ENCODE measurements around the gene USP6. TPM values are rescaled to one million over a fixed set of nuclear protein-coding genes. Genes with fewer than 3 reads are reported as not detected.

Gene USP6
- total and polyA plus RNA-seq, 2 of the 4 experiments (the other 2 are of a cell fraction) = 0.02 TPM; not detected in 1

DNA sequence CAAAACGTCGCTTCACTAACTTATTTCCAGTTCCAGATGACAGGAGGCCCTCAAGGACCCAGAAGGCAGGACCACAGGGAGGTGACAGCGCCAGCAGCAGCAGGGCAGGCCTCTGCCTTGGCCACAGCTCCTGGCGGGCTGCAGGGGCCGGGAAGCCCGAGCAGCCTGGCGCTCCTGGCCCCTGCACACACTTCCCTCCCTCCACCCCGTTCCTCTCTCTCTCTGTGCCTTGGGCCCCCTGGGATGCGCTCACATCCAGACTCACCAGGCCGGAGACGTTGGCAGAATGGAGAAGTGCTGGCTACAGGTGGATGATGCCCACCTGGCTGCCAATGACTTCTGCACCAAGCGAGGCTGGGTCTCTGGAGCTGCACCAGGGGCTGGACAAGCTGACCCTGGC lies 63.2 kb downstream of the USP6 start:
- no peak overlapping the region for H2AFZ ChIP-seq (replicated peaks; ENCODE audit: low read length, poor library complexity)
- peaks cover 59% of the 10 kb centered on the region for H3K9me3 ChIP-seq (ENCODE audit: control insufficient read depth, insufficient read depth, low read length)
- H3K27me3 ChIP-seq (ENCODE audit: control insufficient read depth, insufficient read depth, low read length) = no peaks in the 10 kb centered on the region
- intact Hi-C loops (cut with micrococcal nuclease) (no loop called here), in situ Hi-C loops (cut with MboI; ENCODE audit: low sequenced_read_pairs) (no loop called here), dilution Hi-C loops (cut with HindIII; ENCODE audit: low sequenced_read_pairs, unreplicated experiment) (no loop called here)
- H2AK5ac ChIP-seq (ENCODE audit: low read depth, low read length) = no peak overlapping the region
- no peaks in the 10 kb centered on the region for H3K9me1 ChIP-seq (ENCODE audit: insufficient read depth, low read length)
- TF ChIP-seq POLR2A (IDR thresholded peaks at IDR 0.05; ENCODE audit: low read depth, low read length) (no peak), NFE2L2 (IDR thresholded peaks at IDR 0.05; ENCODE audit: low read depth, low read length) (no peak), MAZ (IDR thresholded peaks at IDR 0.05; ENCODE audit: borderline replicate concordance, low read depth, low read length) (no peak), RAD21 (IDR thresholded peaks at IDR 0.05; ENCODE audit: low read length) (no peak), MXI1 (IDR thresholded peaks at IDR 0.05; ENCODE audit: borderline replicate concordance, low read depth, low read length) (no peak), CHD1 (IDR thresholded peaks at IDR 0.05; ENCODE audit: low read depth, low read length) (no peak), RCOR1 (IDR thresholded peaks at IDR 0.05; ENCODE audit: insufficient replicate concordance, low read length) (no peak)
- TF ChIP-seq, protein P1, sequence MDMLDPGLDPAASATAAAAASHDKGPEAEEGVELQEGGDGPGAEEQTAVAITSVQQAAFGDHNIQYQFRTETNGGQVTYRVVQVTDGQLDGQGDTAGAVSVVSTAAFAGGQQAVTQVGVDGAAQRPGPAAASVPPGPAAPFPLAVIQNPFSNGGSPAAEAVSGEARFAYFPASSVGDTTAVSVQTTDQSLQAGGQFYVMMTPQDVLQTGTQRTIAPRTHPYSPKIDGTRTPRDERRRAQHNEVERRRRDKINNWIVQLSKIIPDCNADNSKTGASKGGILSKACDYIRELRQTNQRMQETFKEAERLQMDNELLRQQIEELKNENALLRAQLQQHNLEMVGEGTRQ (IDR thresholded peaks at IDR 0.05; ENCODE audit: low read depth, low read length) = no peak
- TF ChIP-seq, protein P2, sequence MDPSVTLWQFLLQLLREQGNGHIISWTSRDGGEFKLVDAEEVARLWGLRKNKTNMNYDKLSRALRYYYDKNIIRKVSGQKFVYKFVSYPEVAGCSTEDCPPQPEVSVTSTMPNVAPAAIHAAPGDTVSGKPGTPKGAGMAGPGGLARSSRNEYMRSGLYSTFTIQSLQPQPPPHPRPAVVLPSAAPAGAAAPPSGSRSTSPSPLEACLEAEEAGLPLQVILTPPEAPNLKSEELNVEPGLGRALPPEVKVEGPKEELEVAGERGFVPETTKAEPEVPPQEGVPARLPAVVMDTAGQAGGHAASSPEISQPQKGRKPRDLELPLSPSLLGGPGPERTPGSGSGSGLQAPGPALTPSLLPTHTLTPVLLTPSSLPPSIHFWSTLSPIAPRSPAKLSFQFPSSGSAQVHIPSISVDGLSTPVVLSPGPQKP (IDR thresholded peaks at IDR 0.05; ENCODE audit: borderline replicate concordance, low read depth, low read length) = no peak
- H2BK5ac ChIP-seq (ENCODE audit: low read depth, low read length, poor library complexity, severe bottlenecking) = no peak overlapping the region
- no peak overlapping the region for H3K18ac ChIP-seq (ENCODE audit: low read depth, low read length)
- no peak for DNase-seq
- no peak overlapping the region for H4K91ac ChIP-seq (ENCODE audit: insufficient read depth, low read depth, low read length)
- no peaks in the 10 kb centered on the region for H4K20me1 ChIP-seq (ENCODE audit: insufficient read depth, low read length)
- H3K4me1 ChIP-seq (ENCODE audit: control insufficient read depth, insufficient read depth, low read length) = no peaks in the 10 kb centered on the region
- no peak overlapping the region for H2AK9ac ChIP-seq (replicated peaks; ENCODE audit: low read depth, low read length, poor library complexity)
- no TSS peak for BruUV-seq (replicated peaks)
- no peak overlapping the region for H2BK20ac ChIP-seq (ENCODE audit: low read depth, low read length)
- no peak overlapping the region for H3K9ac ChIP-seq (ENCODE audit: low read depth, low read length)
- CTCF ChIA-PET = no interaction called here
- POLR2A ChIA-PET (ENCODE audit: unreplicated experiment) = no interaction called here
- H2BK15ac ChIP-seq (ENCODE audit: low read depth, low read length) = no peak overlapping the region
- no peaks in the 10 kb centered on the region for H3K79me1 ChIP-seq (ENCODE audit: low read depth in 1 of 2, low read length in 2 of 2)
- no peak overlapping the region for H3K4me3 ChIP-seq (ENCODE audit: insufficient read depth, low read depth, low read length)
- H4K8ac ChIP-seq (ENCODE audit: low read depth in 2 of 2, low read length in 2 of 2) = no peak overlapping the region
- H3K36me3 ChIP-seq (ENCODE audit: control insufficient read depth, insufficient read depth, low read length) = peaks cover 15% of the 10 kb centered on the region
- H3K23ac ChIP-seq (ENCODE audit: low read depth, low read length) = no peak overlapping the region
- H3K14ac ChIP-seq (replicated peaks; ENCODE audit: low read depth, low read length) = no peak overlapping the region
- no peak overlapping the region for H3K4ac ChIP-seq (ENCODE audit: low read depth, low read length)
- 100% methylated on average over 4 of the region's 12 CpGs; no CpG with 5 or more reads in 1 of the 2 experiments for WGBS, 2 experiments (ENCODE audit: extremely low coverage in 2 of 2, insufficient read length in 1 of 2)
- no peak overlapping the region for H3K56ac ChIP-seq (ENCODE audit: extremely low read depth, insufficient read depth, low read length)
- H3K4me2 ChIP-seq (ENCODE audit: low read depth, low read length) = no peak overlapping the region
- no peak overlapping the region for H4K5ac ChIP-seq (ENCODE audit: low read depth, low read length)
- no peak overlapping the region for H3K27ac ChIP-seq (ENCODE audit: insufficient read depth, low read length)
- ATAC-seq (ENCODE audit: low read depth) = no peak
- H2BK120ac ChIP-seq (ENCODE audit: low read depth, low read length) = no peak overlapping the region

Data from IMR-90 (cell line).